HS-27A (cell line): ENCODE results near the gene SLC36A4.
"Not testable (repeated sequence)": the region's sequence is repeated elsewhere in the genome, so short reads cannot be mapped to it uniquely, and the experiment has no call there.

ENCODE experiments used
- DNase-seq: peaks from one replicate; pipeline ENCODE4 v3.0.0-alpha.2; 2012; ENCODE audit warnings: low read depth, missing footprints

Gene SLC36A4

DNA sequence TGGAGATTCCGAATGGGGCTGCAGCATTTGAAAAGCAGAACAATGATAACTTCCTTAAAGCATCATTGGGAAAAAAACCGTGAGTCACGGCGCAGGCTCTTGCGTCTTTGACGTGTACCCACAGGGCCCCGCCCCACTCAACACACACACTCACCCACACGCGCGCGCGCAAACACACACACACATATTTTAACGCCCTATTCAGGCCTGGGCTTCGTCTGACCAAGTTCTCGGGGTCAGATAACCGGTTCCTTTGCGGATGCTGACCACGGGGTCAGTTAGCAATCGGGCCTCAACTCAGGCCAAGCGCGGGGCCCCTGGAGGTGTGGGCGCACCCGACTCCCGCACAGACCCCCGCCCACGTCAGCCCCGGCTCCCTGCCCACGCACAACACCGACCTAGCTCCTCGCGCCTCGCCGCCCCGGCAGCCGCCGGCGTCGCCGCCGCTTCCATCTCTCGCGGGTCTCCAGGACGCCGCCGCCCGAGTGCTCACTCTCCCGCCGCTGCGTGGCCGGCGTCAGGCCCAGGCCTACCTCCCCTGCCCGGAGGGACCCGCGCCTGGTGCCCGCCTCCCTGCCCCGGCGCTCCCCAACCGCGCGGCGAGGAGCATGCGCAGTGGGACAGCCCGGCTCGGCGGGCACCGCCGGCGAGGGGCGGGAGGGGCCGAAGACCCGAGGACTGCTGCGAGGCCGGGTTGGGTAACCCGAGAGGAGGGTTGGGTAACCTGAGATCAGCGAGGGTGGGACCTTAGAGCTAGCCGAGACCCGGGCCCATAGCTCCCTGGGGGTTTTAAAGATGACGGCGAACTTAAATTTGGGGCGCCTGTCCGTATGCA is at the start of gene SLC36A4:
TSS of gene SLC36A4 (minus strand) at position 612 of the 835 bp plus-strand sequence. CDS start at position 453, 159 bp downstream.
- DNase-seq = peak; percentile 85

DNA sequence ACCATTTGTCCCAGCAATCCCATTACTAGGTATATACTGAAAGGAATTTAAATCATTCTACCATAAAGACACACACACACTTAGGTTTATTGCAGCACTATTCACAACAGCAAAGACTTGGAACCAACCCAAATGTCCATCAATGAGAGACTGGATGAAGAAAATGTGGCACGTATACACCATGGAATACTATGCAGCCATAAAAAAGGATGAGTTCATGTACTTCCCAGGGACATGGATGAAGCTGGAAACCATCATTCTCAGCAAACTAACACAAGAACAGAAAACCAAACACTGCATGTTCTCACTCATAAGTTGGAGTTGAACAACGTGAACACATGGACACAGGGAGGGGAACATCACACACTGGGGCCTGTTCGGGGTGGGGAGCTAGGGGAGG is 49.0 kb upstream of the SLC36A4 start:
- not testable (repeated sequence) for DNase-seq

DNA sequence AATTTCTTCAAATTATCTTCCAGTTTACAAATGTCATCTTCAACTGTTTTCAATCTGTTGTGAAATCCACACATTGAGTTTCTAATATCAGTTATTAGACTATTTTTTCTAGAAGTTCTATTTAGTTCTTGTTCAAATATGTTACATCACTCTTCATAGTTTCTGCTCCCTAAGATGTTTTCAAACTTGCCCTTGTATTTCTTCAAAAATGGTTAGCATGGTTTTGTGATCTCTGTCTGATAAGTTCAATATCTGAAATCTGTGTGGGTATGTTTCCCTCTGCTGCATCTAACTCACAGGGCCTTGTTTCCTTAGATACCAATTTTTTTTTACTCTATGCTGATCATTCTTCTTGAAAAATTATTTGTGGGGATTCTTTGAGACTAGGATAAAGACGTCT is 46.2 kb upstream of the SLC36A4 start:
- no peak for DNase-seq

DNA sequence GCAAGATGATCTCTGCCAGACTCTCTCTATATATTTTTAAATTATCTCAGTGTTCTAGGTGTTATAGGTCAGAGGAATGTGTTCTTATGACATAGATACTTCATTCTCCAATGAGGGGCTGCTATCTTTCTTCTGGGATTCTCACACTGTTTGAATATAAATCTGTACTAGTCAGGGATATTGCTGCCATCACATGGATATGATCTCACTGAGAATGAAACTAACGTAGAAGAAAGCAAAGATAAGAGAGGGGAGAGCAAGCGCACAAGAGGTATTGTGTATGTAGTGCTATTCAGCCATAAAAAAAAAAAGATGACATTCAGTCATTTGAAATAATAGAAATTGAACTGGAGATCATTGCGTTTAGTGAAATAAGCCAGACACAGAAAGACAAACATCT is 42.2 kb upstream of the SLC36A4 start:
- no peak for DNase-seq

DNA sequence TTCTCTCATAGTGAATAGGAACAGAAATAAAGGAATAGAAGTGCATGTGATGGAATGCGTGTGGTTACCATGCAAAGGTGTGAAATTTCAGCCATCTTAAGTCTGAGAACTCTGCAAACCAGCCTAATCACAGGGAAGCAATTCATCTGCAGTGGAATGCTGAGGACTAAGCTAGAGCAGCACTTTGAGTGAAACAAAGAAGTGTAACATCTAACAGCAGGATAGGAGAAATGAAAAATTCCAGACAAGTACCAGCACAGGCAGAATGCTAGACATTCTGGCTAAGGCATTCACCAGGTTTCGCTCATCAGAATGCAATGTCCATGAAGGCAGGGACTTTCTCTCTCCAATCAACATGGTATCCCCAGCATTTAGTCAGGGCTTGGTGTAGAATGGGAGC is 41.2 kb upstream of the SLC36A4 start:
- no peak for DNase-seq

DNA sequence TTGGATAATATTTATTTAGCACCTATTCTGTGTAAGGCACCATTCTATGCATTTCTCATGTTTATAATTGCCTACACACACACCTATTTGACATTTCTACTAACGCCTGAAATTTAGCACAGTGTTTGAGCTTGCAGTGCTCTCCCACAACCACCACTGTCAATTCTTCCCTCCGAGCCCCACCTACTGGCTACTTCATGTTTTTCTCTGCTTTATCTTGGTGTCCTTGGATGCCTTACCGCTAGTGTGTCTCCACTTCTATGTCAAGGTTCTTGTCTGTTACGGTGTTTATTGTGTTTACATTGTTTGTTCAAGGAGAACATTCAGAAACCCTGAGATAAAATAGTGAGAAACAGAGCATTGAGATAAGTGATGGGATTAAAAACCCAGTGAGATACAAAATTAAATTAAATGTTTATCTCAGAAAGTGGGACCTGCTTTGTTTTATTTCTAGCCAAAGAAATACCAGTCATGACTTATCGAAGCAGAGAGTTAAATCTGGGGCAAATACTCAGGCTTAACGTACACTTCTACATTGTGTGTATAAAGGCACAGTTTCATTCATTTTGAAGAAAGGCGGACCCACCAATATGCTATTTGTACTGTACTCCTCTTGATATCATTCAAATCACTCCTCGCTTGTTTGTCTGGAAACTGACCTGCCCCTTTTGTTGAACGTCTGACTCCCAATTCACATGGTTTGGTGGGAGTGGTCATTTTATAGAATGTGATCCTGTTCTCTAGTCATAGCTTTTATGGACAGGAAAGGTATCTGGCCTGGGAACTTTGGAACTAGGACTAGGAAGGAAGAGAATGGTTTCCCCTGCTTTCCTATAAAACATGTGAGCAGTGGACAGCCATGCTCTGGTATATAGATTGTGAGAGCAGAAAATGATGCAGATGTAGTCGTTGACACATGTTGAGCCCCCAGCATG is 39.2 kb upstream of the SLC36A4 start:
- no peak for DNase-seq

DNA sequence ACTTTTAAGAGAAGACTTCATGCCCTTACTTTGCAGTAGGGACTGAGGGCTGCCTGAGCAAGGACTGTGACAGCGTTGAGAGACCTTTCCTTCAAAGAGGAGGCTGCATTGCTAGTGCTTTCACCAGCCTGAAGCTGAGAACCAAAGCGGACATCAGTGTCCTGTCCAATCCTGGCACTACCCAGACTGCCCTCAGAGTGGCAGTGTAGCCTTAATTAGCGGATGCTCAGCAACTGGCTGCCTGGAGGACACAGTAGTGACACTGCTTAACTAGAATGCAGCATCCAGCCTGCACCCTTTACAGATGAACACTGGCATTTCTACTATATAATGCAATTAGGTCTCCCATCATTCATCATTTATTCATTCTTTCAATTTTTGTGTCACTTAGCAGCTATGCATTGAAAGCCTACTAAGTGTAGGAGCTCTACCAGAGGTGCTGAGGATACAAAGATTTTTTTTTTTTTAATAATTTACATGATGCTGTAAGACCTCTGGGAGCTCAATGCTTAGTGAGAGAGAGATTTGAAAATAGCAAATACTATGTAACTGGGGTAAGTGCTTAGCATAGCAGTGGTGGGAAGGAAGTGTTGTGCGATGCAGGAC is 36.9 kb upstream of the SLC36A4 start:
- peak; percentile 33 for DNase-seq

DNA sequence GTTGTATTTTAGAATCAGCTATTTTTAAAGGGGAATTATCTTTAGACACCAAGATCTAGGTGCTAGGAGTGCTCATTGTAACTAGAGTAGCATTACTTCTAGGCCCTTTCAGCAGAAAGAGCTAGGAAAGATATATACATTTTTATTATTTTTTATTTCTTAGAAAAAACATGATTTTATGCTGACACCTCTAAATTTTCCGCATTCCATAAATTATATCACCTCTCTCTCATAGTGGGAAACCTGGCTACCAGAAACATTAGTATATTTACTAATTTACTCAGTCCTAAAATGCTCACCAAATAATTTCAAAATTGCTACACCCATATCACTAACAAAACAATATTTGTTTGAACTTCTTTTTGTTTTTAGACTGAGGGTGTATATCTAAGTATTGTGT is 32.1 kb upstream of the SLC36A4 start:
- DNase-seq = no peak

DNA sequence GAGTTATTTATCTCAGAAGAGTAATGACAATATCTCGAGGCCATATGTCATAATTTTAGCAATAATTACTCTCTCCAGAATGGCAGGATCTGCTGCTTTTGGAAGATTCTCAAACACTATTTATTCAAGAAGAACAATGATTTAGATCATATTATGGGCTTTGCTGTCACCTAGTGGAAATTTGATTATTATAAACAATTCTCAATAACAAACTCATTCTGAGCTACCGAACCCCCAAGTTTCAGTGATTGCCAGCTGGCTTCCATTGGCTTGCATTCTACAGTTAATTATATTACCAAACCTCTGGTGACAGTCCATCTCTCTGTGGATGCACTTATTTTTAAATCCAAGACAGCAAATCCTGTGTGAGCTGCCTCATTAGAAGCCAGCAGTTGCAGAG is 27.9 kb upstream of the SLC36A4 start:
- no peak for DNase-seq

DNA sequence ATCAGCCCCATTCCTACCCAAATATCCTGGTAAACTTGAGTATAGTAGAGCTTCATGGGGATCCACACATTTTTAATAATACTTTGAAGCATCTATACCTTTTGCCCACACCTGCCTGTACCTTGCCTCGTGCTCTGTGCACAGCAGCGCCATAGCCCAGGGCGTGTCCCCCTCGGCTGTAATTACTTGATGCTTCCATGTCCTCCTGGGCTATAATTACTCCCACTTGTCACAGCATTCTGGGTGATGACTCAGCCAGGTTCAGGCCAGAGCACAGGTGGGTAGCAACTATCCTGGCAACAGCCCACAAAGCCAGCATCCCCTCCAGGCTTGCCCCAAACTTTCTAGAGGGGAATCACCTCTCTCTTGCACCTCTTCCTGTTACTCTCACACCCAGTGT is 23.7 kb upstream of the SLC36A4 start:
- DNase-seq = no peak

DNA sequence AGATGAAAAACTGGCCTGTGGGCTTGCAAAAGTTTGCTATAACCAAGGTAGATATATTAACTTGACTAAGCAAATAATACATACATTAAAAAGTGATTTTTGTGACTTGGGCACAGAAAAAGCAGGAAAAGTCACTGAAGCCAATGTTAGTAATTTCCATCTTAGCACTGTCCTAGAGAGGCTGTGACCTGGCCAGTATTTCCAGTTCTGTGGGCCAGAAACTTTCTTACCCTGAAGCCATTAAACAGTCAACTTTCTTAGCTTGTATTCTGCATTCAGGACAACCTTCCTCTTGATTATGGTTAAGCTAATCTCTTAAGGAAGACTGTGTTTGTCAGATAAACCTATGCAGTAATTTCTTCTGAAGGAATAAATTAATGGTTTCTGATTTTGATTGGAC is 22.3 kb upstream of the SLC36A4 start:
- DNase-seq = no peak

DNA sequence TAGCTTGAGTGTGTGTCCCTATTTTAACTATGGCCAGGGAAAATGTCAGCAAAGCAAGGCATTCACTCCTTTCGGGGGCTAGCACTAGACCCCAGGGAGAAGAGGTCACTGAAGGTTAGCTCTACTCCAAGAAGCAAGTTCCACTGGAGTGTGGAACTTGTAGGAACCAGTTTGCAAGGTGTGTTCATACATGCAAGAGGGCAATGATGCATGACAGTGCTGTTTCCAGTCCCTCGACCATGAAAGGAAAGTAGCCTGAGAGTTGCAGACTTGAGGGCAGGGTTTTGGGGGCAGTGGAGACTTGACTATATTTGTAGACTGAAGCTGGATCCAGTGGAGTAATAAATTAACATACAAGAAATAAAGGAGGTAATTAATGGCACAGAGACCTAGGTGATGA is 21.6 kb upstream of the SLC36A4 start:
- DNase-seq = no peak

DNA sequence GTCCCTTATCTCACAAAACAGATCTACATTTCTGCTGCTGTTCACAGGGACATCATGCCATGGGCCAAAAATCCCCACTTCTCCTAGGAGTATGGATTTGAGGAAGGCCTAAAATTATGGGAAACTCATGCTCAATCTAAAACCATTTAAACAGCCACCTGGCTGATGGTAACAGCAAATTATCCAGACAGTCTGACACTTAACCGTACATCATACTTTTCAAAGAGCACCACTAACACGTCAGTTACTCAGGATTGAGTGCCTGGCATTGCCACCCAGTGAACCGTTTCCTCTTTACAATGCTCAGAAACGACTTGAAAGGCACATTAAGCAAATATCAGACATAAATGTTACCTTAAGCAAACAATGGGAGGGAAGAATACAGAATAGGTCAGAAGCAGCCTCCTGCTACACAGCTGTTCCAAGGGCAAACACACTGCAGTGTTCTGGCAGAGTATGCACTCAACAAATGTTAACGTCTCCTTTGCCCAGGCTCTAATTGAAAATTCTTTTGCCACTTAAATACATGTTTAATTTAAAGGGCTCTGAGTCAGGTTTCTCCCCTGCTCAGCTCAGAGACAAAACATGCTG is 18.8 kb upstream of the SLC36A4 start:
- no peak for DNase-seq

DNA sequence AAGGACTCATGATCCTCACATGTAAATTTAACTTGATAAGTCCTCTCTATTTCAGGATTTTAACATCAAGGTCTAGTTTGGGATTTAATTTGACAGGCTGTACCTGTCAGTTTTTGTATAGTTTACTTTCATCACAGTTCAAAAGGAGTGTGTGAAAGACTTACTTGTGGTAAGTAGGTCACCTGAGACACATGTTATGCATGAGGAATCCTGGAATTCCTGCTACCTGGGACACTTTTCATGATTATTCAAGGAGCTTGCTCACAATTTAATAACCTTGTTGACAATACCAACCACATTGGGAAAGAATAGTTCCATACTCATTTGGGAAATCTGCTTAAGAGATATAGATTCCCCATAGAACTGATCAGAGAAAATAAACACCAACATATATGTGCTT is 15.8 kb upstream of the SLC36A4 start:
- DNase-seq = no peak

DNA sequence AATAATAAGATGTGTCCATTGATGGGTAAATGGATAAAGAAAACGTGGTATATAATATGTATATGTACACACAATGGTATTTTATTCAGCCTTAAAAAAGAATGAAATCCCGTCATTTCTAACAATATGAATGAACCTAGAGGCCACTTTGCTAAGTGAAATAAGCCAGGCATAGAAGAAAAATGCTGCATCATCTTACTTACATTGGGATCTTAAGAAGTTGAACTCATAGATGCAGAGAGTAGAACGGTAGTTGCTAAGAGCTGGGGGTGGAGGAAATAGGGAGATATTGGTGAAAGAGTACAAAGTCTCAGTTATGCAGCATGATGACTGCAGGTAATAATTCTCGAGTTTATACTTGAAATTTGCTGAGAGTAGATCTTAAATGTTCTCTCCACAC is 14.3 kb upstream of the SLC36A4 start:
- no peak for DNase-seq

DNA sequence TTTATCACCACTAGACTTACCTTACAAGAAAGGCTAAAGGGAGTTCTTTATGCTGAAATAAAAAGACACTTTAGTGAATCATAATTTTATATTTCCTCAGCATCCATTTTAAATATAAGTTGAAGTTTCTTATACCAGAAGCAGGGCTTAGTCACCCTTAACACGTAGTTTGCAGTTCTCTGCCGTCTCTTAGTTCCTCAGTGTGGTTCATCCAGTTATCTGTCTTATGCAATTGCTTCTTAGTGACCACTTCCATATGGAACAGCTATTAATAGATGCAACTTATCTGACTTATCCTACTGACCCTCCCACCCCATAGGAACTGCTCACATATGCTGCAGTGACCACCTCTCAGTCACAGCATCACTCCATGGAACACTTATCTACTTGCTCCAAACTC is 11.7 kb upstream of the SLC36A4 start:
- DNase-seq = no peak

DNA sequence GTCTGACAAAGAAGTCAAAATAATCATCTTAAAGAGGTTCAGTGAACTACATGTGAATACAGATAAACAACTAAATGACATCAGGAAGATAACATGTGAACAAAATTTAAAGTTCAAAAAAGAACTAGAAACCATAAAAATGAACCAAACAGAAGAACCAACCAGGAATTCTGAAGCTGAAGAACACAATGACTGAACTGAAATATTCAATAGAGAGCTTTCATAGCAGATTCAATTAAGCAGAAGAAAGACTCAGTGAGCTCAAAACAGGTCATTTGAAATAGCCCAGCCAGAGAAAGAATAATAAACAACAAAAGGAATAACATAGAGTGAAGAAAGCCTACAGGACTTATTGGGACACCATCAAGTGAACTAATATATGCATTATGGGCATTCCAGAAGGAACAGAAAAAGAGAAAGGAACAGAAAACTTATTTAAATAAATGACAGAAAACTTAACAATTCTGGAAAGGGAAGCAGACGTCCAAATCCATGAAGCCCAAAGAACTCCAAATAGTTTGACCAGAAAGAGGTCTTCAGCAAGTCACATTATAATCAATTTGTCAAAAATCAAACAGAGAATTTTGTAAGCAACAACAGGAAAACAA is 11.0 kb upstream of the SLC36A4 start:
- no peak for DNase-seq

DNA sequence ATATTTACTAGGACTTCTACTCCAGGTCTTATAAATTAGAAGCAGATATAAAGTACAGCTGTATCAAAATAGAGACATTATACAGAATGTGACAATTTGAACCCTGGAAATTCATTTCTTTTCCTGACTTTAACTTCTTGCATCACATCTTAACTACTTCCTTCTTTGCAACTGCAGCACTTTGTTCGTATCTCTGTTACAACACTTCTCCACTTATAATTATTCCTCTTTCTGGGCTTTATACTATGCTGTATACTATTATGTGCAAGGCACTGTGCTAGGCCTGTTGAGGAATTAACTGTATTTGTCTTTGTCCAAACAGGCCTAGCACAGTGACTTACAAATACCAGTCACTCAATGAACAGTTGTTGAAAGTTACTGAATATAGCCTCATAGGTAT is 1.8 kb upstream of the SLC36A4 start:
- no peak for DNase-seq

DNA sequence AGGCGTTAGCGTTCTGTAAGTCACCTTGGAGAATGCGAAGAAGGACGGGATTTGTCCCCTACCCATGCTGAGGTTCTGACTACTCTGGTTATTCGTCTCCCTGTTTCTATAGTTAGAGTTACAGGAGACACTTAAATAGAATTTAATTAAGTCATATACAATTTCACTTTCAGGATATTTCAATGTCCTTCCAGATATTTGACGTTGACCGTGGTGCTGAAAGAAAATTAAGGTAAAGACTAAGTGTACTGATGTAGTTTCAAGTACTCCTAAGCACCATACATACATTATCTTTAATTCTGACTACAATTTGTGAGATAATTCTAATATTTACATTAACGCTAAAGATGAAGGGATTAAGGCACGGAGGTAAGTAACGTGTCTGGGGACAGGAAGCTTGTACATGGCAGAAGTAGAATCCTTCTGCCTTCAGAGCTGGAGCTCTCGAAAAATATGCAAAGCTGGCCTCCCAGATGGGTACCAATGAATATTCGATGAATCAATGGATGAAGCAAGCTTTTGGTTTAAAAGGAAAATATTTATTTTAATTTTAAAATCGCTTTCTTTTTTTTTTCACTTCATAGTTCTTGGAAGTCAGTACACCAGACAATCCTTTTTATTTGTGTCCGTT is 539 bp upstream of the SLC36A4 start:
- DNase-seq = peak; percentile 17

DNA sequence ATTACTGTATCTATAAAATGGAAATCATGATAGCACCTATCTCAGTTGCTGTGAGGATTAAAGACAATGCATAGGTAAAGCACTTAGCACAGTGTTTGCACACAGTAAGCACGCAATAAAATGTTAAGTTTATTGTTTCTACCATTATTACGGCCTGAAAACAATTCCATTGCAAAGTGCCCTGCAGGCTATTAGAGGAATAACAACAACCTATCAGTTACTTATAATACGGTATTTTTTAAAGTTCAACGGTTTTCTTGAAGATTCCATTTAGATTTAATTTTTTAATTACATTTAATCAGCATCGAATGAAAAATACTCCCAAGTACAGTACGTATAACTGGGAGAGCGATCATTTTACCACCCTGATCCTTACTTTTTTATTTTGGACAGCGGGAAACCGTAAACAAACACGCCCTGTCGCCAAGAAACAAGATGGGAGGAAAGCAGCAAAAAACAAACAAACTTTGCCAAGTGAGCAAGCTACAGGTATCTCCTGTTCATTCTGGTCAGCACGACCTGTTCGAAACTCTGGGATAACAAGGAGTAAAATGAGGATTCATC is 893 bp downstream of the SLC36A4 start:
- no peak for DNase-seq

DNA sequence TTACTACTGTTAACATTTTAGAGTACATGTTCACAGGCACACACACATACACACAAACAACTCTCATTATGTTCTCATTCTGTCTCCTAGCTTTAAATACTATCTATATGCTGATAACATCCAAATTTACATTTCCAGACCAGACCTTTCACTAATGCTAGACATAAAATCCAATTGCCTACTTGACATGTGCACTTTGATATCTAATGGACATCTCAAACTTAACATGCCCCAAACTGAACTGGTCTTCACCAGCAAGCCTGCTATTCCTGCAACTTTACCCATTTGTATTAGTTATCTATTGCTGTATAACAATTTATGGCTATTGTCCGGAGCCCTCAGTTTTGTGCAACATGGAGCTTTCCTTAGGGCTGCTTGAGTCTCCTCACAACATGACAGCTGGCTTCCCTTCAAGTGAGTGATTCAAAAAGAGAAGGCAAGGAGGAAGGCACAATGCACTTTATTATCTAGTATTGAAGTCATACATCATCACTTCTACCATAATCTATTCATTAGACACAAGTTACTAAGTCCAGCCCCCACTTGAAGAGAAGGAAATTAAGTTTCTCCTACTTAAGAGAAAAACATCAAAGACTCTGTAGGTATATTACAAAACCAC is 3.0 kb downstream of the SLC36A4 start:
- DNase-seq = no peak
